ENCODE measurements around the gene VWA3B.
A peak's percentile ranks its signal among the peaks of the same experiment; 100 is the strongest.

Gene VWA3B

GRCh38 chr2:98341241-98341640 is 254.3 kb downstream of the VWA3B start:
- DNase-seq, result no peak

- DNase-seq, result no peak
Measured at GRCh38 chr2:98343285-98343684, 256.3 kb downstream of the VWA3B start.

- DNase-seq, result peak; percentile 39 to 52
Measured at GRCh38 chr2:98346311-98347236, 259.6 kb downstream of the VWA3B start, which contains the start of gene CNGA3. Gene CNGA3 (plus strand): TSS chr2:98346456. CDS start chr2:98369976, 23,520 bp downstream.

GRCh38 chr2:98347298-98348065 is 260.5 kb downstream of the VWA3B start:
- no peak for DNase-seq

- no peak for DNase-seq
Measured at GRCh38 chr2:98348066-98348561, 261.1 kb downstream of the VWA3B start.

- DNase-seq, result no peak
Measured at GRCh38 chr2:98350411-98350810, 263.4 kb downstream of the VWA3B start.

GRCh38 chr2:98355881-98356280 is 268.9 kb downstream of the VWA3B start:
- DNase-seq, result no peak

- no peak for DNase-seq
Measured at GRCh38 chr2:98356729-98357128, 269.8 kb downstream of the VWA3B start.

- no peak for DNase-seq
Measured at GRCh38 chr2:98357849-98358248, 270.9 kb downstream of the VWA3B start.

GRCh38 chr2:98359986-98360385 is 273.0 kb downstream of the VWA3B start:
- no peak for DNase-seq

All from activated T-cell treated with anti-CD3 and anti-CD28 coated beads, Interleukin-2, amount 50 U/mL, for 48 hours (primary cell).